Peyer's patch (tissue), 4 donors: ENCODE data around the gene CELF4. TPM values are rescaled to one million over a fixed set of nuclear protein-coding genes. Genes with fewer than 3 reads are reported as not detected.
"Not testable (repeated sequence)": the region's sequence is repeated elsewhere in the genome, so short reads cannot be mapped to it uniquely, and the experiment has no call there.

Experiments
- DNase-seq, 3 donors: peaks; one replicate each; pipeline ENCODE4 v3.0.0-alpha.2; 2017 to 2019
- H3K27ac ChIP-seq, 4 donors: fragments of 200-600 bp; sonication (generic); one replicate each; pipeline ENCODE4 v1.5.1; 2016 to 2019
- H3K27me3 ChIP-seq, 2 donors: fragments of 200-600 bp; sonication (generic); one replicate each; pipeline ENCODE4 v1.5.1; 2019
- H3K36me3 ChIP-seq, 3 donors: fragments of 200-600 bp; sonication (generic); one replicate each; pipeline ENCODE4 v1.5.1; 2016 to 2019
- H3K4me1 ChIP-seq, 4 donors: fragments of 200-600 bp; sonication (generic); one replicate each; pipeline ENCODE4 v1.5.1; 2016 to 2019
- H3K4me3 ChIP-seq, 4 donors: fragments of 200-600 bp; sonication (generic); 1 replicate in 3 of 4; 2 replicates in 1 of 4; pipeline ENCODE4 v1.5.1; 2016 to 2019; ENCODE audit warnings: mild to moderate bottlenecking in 1 of 4
- H3K9me3 ChIP-seq, 4 donors: fragments of 200-600 bp; sonication (generic); one replicate each; pipeline ENCODE4 v1.5.1; 2016 to 2019; ENCODE audit warnings: mild to moderate bottlenecking in 1 of 4
- POLR2A ChIP-seq, 2 donors: fragments of 450-650 bp; IDR thresholded peaks; one replicate each; pipeline ENCODE4 v1.5.1; 2017; ENCODE audit warnings: antibody characterized with exemption in 2 of 2, mild to moderate bottlenecking in 2 of 2, moderate library complexity in 2 of 2
- total RNA-seq, 4 donors: library from RNA; depleted of rRNA; stranded (reverse); fragments of >200 nt; gene quantifications; one replicate each; pipeline ENCODE4 v1.1.0, GENCODE V29; 2016
- TF ChIP-seq, protein P1 (sequence below), 6 experiments: fragments of 450-650 bp in 4 of 6; fragments of 200-600 bp in 2 of 6; sonication (generic) in 1 of 6; IDR thresholded peaks; one replicate each; pipeline ENCODE4 v1.5.1; 2017 to 2019; ENCODE audit warnings: antibody characterized with exemption in 6 of 6, mild to moderate bottlenecking in 3 of 6, moderate library complexity in 1 of 6

CELF4 gene
- total RNA-seq, 4 donors from 2014 or later, result 0.35 to 4.8 TPM; not detected in 2

DNA sequence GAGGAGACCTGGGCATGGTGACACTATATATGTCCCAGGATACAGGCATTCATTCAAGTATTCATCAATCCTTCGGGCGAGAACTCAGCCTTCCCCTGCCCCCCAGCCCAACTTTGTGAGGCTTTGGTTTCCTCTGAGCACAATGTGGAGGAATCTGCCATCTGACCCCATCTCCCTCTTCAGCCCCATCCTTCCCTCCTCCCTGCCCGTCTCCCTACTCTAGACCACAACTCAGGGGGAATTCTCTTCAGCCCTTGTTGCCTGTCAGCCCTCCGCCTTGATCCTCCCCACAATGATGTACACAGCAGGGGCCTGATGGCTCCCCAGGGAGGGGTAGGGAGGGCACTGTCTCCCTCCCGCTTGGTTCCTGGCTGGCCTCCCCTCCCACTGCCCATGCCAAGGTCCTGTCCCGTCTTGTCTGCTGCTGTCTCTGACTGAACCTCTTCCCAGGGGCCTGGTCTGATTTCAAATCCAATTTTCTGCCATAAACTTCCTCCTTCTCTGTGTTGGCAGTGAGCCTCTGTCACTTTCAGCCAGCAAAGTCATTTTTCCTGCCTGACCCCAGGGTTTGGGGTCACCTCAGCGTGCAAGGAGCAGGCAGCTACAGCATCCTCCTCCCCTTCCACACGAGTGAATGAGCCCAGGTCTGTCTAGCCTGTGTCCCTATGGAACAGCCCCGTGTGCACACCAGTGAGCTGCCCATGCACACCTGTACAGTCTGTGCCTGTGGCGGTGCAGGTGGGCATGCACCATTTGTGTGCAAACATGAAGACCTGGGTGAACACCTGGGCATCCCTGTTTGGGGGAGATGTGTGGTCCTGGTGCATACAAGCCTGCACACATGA, 197.3 kb downstream of the CELF4 start:
- Histone ChIP-seq H3K4me1 (no peaks in the 10 kb centered on the region), H3K27me3 (no peaks in the 10 kb centered on the region), H3K36me3 (no peaks in the 10 kb centered on the region), H3K27ac (no peak overlapping the region), H3K9me3 (no peaks in the 10 kb centered on the region), H3K4me3 (no peak overlapping the region)
- TF ChIP-seq, protein P1, sequence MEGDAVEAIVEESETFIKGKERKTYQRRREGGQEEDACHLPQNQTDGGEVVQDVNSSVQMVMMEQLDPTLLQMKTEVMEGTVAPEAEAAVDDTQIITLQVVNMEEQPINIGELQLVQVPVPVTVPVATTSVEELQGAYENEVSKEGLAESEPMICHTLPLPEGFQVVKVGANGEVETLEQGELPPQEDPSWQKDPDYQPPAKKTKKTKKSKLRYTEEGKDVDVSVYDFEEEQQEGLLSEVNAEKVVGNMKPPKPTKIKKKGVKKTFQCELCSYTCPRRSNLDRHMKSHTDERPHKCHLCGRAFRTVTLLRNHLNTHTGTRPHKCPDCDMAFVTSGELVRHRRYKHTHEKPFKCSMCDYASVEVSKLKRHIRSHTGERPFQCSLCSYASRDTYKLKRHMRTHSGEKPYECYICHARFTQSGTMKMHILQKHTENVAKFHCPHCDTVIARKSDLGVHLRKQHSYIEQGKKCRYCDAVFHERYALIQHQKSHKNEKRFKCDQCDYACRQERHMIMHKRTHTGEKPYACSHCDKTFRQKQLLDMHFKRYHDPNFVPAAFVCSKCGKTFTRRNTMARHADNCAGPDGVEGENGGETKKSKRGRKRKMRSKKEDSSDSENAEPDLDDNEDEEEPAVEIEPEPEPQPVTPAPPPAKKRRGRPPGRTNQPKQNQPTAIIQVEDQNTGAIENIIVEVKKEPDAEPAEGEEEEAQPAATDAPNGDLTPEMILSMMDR (IDR thresholded peaks at IDR 0.05), result no peak
- TF ChIP-seq POLR2A (IDR thresholded peaks at IDR 0.05), result no peak
- no peak for DNase-seq

DNA sequence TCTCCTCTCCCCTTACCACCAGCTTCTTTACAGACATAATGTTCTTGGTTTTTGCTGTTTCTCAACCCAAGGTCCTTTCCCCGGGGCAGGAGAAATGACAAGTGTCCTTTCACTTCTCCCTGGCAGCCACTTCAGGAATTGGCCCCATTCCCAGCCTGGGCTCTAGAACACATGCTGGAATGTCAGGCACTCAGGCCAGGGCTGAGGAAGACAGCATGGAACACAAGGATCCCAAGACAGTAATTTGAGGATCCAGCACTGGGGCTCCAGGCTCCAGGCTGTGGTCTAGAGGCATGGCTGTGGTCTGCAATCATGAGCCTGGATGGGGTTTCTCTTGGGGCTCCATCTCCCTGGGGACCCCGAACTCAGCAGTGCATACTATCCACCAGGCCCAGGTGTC, 201.4 kb downstream of the CELF4 start:
- Histone ChIP-seq H3K27ac (no peak overlapping the region), H3K27me3 (no peaks in the 10 kb centered on the region), H3K9me3 (no peaks in the 10 kb centered on the region), H3K4me1 (no peaks in the 10 kb centered on the region), H3K36me3 (no peaks in the 10 kb centered on the region), H3K4me3 (no peak overlapping the region)
- DNase-seq, result no peak
- TF ChIP-seq POLR2A (IDR thresholded peaks at IDR 0.05), result no peak
- TF ChIP-seq, protein P1 (IDR thresholded peaks at IDR 0.05), result no peak

DNA sequence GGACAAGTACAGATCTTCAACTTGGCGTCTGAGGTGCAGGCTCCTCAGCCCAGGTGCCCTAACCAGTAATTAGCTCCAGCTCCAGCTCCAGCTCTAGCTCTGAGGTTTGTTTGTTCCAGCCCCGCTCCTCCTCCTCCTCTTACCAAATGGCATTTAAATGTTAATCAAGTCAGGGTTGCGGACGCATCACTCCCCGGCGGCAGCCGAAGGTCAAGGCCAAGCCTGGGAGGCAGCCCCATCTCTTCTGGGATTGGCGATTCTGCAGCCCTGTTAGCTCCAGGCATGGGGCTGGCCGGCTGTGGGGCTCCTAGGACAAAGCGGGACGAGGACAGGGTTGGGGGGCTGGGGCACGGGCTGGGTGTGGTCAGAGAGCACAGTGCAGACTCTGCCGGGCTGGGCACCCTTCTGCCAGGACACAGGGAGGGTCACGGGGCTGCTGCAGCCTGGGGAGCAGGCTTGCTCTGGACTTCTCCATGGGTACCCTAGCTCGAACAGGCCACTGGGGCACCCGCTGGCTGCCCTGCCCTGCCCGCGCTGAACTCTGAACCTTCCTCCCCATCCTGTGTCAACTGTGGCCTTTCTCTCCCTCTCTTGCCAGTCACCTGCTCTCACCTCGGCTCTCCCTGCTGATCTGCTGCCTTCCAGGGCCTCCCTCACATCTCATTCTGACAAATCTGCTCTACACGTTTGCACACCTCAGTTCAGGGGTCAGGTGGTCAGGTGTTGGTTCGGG, 203.3 kb downstream of the CELF4 start:
- Histone ChIP-seq H3K4me1 (no peaks in the 10 kb centered on the region), H3K9me3 (no peaks in the 10 kb centered on the region), H3K36me3 (no peaks in the 10 kb centered on the region), H3K4me3 (no peak overlapping the region), H3K27me3 (no peaks in the 10 kb centered on the region), H3K27ac (no peak overlapping the region)
- no peak for DNase-seq
- no peak for TF ChIP-seq POLR2A (IDR thresholded peaks at IDR 0.05)
- TF ChIP-seq, protein P1 (IDR thresholded peaks at IDR 0.05), result no peak

DNA sequence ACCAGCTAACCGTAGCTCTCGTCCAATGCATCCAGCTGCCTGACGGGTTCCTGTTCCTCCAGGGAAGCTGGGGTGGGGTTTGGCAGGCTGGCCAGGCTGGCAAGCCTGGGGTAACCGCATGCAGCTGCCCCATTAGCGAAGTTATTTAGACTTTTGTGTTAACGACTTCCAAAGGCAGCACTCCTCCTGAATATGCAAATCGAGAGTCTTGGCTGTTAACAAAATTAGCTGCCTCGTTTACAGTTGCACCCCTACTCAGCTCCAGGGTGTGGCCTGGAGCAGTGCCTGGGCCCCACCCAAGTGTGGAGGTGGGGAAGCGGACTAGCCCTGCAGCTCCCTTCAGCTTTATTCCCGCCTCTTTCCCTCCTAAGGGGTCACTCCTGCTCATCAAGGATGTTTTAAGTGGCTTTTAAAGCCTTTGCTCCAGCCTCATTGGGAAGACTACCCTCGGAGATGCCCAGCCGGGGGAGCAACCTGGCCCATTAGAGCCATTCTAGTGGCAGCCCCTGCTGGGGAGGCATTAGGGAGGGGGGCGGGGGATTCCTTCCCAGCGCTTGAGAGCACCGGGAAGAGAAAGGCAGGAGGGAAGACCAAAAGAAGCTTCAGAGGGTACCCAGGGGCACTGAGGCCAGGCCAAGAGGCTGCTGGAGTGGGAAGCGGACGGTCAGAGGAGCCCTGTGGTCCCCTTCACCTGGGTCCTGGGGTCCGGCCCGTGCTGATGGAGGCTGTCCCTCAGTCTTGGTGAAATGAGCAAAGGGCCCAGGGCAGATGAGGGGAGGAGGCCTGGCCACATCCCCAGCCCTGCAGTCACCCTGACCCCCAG, 204.1 kb downstream of the CELF4 start:
- no peak for DNase-seq
- H3K27me3 ChIP-seq, result no peaks in the 10 kb centered on the region
- TF ChIP-seq, protein P1 (IDR thresholded peaks at IDR 0.05), result no peak
- no peak for TF ChIP-seq POLR2A (IDR thresholded peaks at IDR 0.05)

DNA sequence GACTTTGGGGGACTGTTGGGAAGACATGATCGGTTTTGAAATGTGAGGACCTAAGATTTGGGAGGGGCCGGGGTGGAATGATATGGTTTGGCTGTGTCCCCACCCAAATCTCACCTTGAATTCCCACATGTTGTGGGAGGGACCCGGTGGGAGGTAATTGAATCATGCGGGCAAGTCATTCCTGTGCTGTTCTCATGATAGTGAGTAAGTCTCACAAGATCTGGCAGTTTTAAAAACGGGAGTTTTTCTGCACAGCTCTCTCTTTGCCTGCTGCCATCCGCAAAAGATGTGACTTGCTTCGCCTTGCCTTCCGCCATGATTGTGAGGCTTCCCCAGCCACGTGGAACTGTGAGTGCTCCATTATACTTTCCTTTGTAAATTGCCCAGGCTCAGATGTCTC, 207.5 kb downstream of the CELF4 start:
- H3K36me3 ChIP-seq, H3K27ac ChIP-seq, H3K4me3 ChIP-seq, H3K4me1 ChIP-seq, DNase-seq, H3K27me3 ChIP-seq, H3K9me3 ChIP-seq: not testable (repeated sequence)

More for the DNA sequence above, 204.1 kb downstream of the CELF4 start:
- Histone ChIP-seq H3K4me3 (no peak overlapping the region), H3K9me3 (no peaks in the 10 kb centered on the region), H3K27ac (no peak overlapping the region), H3K36me3 (no peaks in the 10 kb centered on the region), H3K4me1 (no peaks in the 10 kb centered on the region)
